PC-3 (cell line): ENCODE results near the gene SETBP1. TPM values are rescaled to one million over a fixed set of nuclear protein-coding genes. Genes with fewer than 3 reads are reported as not detected.

Experiments used
- ATAC-seq: fragments of 200-7000 bp; cut with Tn5 transposase; 2 replicates; pipeline ENCODE4 v1.9.1; 2020; ENCODE audit warnings: mild to moderate bottlenecking, moderate library complexity
- BruUV-seq: library from RNA; stranded (reverse); fragments of 400-500 nt; replicated peaks from 2 replicates; lab custom pipeline; 2021; lab: Mats Ljungman, UMichigan
- CTCF ChIA-PET: fragments of 300-600 bp; sonication (Branson Sonifier 250); formaldehyde crosslinking; loops from one replicate; lab custom pipeline; 2022; ENCODE audit warnings: antibody characterized with exemption; lab: Charles Lee
- POLR2A ChIA-PET: fragments of 300-600 bp; sonication (Branson Sonifier 250); formaldehyde crosslinking; loops from one replicate; lab custom pipeline; 2022; ENCODE audit warnings: antibody characterized with exemption; ENCODE audit not compliant: unreplicated experiment; lab: Charles Lee
- DNase-seq: peaks from one replicate; pipeline ENCODE4 v3.0.0-alpha.2; 2015
- H2AFZ ChIP-seq: fragments of 300-600 bp; sonication (generic); 2 replicates; pipeline ENCODE4 v1.6.0; 2016; ENCODE audit warnings: antibody characterized with exemption, low read length
- H3F3A ChIP-seq: fragments of 300-600 bp; sonication (generic); one replicate; pipeline ENCODE4 v1.6.0; 2017; ENCODE audit warnings: antibody characterized with exemption, low read length, control low read depth, mild to moderate bottlenecking; ENCODE audit not compliant: unreplicated experiment
- H3K27ac ChIP-seq: fragments of 300-600 bp; sonication (generic); 2 replicates; pipeline ENCODE4 v1.5.1; 2016; ENCODE audit warnings: mild to moderate bottlenecking, low read length
- H3K27me3 ChIP-seq: fragments of 300-600 bp; sonication (generic); 2 replicates; pipeline ENCODE4 v1.6.1; 2016; ENCODE audit warnings: low read length, mixed read lengths
- H3K36me3 ChIP-seq: fragments of 300-600 bp; sonication (generic); 2 replicates; pipeline ENCODE4 v1.6.1; 2016; ENCODE audit warnings: low read depth, mixed run types, low read length, mixed read lengths
- H3K4me1 ChIP-seq: fragments of 300-600 bp; sonication (generic); 2 replicates; pipeline ENCODE4 v1.5.1; 2016; ENCODE audit warnings: low read length; ENCODE audit not compliant: insufficient read depth
- H3K4me2 ChIP-seq: fragments of 300-600 bp; sonication (generic); 2 replicates; pipeline ENCODE4 v1.6.0; 2016; ENCODE audit warnings: low read length
- H3K4me3 ChIP-seq: fragments of 300-600 bp; sonication (generic); 2 replicates; pipeline ENCODE4 v1.5.1; 2016; ENCODE audit warnings: mild to moderate bottlenecking, low read length, mixed read lengths
- H3K79me2 ChIP-seq: fragments of 300-600 bp; sonication (generic); 2 replicates; pipeline ENCODE4 v1.6.1; 2017; ENCODE audit warnings: low read length, mixed read lengths
- H3K9ac ChIP-seq: fragments of 300-600 bp; sonication (generic); 2 replicates; pipeline ENCODE4 v1.6.0; 2016; ENCODE audit warnings: mild to moderate bottlenecking, low read length
- H3K9me2 ChIP-seq: fragments of 300-600 bp; sonication (generic); replicated peaks from 2 replicates; pipeline ENCODE4 v1.6.1; 2016; ENCODE audit warnings: mixed run types, low read length, mixed read lengths
- H3K9me3 ChIP-seq: fragments of 300-600 bp; sonication (generic); 2 replicates; pipeline ENCODE4 v1.6.1; 2016; ENCODE audit warnings: low read length, mixed read lengths
- H4K20me1 ChIP-seq: fragments of 300-600 bp; sonication (generic); 2 replicates; pipeline ENCODE4 v1.6.1; 2016; ENCODE audit warnings: low read length, mixed read lengths
- EZH2 ChIP-seq: fragments of 300-600 bp; sonication (generic); IDR thresholded peaks from one replicate; pipeline ENCODE4 v1.6.1; 2017; ENCODE audit warnings: antibody characterized with exemption, mild to moderate bottlenecking, low read length; ENCODE audit not compliant: unreplicated experiment
- EZH2phosphoT487 ChIP-seq: fragments of 300-600 bp; sonication (generic); IDR thresholded peaks from 2 replicates; pipeline ENCODE4 v1.6.1; 2018; ENCODE audit warnings: mild to moderate bottlenecking, antibody characterized with exemption, low read length, borderline replicate concordance
- intact Hi-C: fragments of 100-400 bp; cut with micrococcal nuclease; formaldehyde crosslinking; loops from 2 replicates; pipeline ENCODE4 v1.9.0; 2023
- total RNA-seq: library from RNA; depleted of rRNA; stranded (reverse); fragments of >200 nt; gene quantifications from 2 replicates; pipeline ENCODE4 v1.2.3, GENCODE V29; 2014
- TF ChIP-seq, protein P1 (sequence below): fragments of 300-600 bp; sonication (generic); conservative IDR thresholded peaks from 2 replicates; pipeline ENCODE4 v1.5.1; 2017; ENCODE audit warnings: antibody characterized with exemption, low read depth, mild to moderate bottlenecking, low read length

The SETBP1 gene
- total RNA-seq, 1 experiment from 2014 or later: 2.3 TPM

DNA sequence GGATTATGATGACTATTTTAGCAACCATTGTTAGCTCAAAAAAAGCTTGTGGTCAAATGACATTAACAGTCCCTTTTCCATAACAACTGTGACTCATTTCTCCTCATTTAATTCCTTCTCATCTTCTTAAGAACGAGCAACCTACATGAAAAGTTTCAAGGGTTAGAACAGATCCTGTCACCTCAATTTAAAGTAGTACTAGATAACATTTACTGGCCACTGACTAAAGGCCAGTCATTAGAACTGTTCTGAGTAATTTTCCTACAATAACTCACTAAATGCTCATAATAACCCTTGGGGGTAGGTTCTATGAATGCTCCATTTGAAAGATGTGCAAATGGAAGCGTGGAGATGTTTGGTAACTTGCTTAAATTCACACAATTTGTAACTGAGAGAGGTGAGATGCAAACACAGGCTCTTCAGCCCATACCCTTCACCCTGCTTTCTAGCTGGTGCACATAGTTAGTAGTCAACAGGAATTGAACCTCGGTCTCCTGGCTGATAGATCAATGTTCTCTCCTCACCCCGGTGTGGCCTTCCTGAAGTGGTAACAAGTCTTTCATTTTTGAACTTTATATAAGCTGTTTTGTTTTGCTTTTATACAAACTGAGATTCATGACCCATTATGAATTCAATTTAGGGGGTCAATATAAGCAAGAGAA, 212.5 kb downstream of the SETBP1 start:
- CTCF ChIA-PET: no interaction called here
- TF ChIP-seq EZH2: no peak
- TF ChIP-seq EZH2phosphoT487: no peak
- TF ChIP-seq, protein P1, sequence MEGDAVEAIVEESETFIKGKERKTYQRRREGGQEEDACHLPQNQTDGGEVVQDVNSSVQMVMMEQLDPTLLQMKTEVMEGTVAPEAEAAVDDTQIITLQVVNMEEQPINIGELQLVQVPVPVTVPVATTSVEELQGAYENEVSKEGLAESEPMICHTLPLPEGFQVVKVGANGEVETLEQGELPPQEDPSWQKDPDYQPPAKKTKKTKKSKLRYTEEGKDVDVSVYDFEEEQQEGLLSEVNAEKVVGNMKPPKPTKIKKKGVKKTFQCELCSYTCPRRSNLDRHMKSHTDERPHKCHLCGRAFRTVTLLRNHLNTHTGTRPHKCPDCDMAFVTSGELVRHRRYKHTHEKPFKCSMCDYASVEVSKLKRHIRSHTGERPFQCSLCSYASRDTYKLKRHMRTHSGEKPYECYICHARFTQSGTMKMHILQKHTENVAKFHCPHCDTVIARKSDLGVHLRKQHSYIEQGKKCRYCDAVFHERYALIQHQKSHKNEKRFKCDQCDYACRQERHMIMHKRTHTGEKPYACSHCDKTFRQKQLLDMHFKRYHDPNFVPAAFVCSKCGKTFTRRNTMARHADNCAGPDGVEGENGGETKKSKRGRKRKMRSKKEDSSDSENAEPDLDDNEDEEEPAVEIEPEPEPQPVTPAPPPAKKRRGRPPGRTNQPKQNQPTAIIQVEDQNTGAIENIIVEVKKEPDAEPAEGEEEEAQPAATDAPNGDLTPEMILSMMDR: no peak
- H3K36me3 ChIP-seq: no peaks in the 10 kb centered on the region

DNA sequence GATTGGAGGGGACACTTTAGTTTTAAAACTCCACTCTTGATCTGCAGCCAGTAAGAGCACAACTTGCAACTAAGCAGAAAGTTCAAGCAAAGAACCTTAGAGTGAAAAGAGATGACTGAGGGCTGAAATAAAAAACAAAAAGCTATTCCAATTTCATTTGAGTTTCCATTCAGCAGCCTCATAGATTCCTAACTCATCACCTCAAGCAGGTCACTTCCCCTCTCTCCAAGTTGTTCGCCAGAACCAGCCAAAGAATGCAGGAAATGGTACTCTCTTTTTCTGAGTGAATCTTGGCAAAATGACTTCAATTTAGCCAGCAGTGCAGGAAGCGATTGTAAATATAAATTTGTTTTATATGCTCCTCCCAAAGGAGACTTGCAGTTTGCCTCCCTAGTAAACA, 213.3 kb downstream of the SETBP1 start:
- ChIA-PET POLR2A (no interaction called here), CTCF (no interaction called here)
- Histone ChIP-seq H2AFZ (no peak overlapping the region), H3K36me3 (no peaks in the 10 kb centered on the region), H3K27ac (no peak overlapping the region), H3K9me3 (no peaks in the 10 kb centered on the region), H3K4me3 (no peak overlapping the region), H3K9ac (no peak overlapping the region), H3K9me2 (no peaks in the 10 kb centered on the region), H3K4me2 (no peak overlapping the region), H4K20me1 (no peaks in the 10 kb centered on the region), H3K4me1 (no peaks in the 10 kb centered on the region), H3F3A (no peaks in the 10 kb centered on the region), H3K79me2 (no peaks in the 10 kb centered on the region), H3K27me3 (no peaks in the 10 kb centered on the region)
- intact Hi-C loops: loop anchor here (1.0 to 10.0 kb wide), 6 partner anchors 72 to 1269 kb away; no protein-coding TSS in a partner anchor
- BruUV-seq: no TSS peak
- TF ChIP-seq, protein P1: no peak
- TF ChIP-seq EZH2 (no peak), EZH2phosphoT487 (no peak)
- peak; percentile 22 for DNase-seq
- peak; percentile 70 for ATAC-seq

More for the DNA sequence above, 212.5 kb downstream of the SETBP1 start:
- no peaks in the 10 kb centered on the region for H3K9me3 ChIP-seq
- H3K27ac ChIP-seq: no peak overlapping the region
- H4K20me1 ChIP-seq: no peaks in the 10 kb centered on the region
- H3K79me2 ChIP-seq: no peaks in the 10 kb centered on the region
- H3K4me3 ChIP-seq: no peak overlapping the region
- no peaks in the 10 kb centered on the region for H3K4me1 ChIP-seq
- no peaks in the 10 kb centered on the region for H3F3A ChIP-seq
- no peak overlapping the region for H3K9ac ChIP-seq
- H3K9me2 ChIP-seq: no peaks in the 10 kb centered on the region
- no peak for DNase-seq
- no peak overlapping the region for H2AFZ ChIP-seq
- no TSS peak for BruUV-seq
- no peak for ATAC-seq
- intact Hi-C loops: loop anchor here (10.0 kb wide), 4 partner anchors 288 to 1268 kb away; no protein-coding TSS in a partner anchor
- H3K27me3 ChIP-seq: no peaks in the 10 kb centered on the region
- POLR2A ChIA-PET: no interaction called here
- H3K4me2 ChIP-seq: no peak overlapping the region

DNA sequence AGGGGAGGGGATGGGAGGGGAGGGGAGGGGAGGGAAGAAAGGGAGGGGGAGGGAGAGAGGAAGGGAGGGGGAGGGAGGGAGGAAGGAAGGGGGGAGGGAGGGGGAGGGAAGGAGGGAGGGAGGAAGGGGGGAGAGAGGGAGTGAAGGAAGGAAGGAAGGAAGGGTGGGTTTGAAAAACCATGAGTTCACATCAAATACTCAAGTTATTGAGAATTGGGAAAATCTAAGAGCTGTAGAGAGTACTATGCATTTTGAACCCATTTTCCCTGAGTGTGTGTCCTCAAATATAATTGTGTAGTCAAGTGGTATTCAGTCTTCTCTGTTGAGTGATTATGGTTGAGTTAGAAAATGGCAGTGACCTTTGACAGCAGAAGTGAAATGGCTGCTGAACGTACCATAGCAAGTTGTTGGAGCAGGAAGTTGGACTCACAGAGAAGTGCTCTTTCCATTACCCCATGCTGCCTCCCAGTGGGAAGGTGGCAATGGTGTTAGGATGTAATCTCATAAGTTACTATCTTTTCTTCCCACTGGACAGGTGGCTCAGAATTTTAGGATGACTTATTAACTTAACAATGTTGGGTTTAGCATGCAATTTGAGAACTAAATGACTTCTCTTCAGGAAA, 214.6 kb downstream of the SETBP1 start:
- Histone ChIP-seq H3K9me2 (no peaks in the 10 kb centered on the region), H3K4me1 (0 out of 2 replicates have a peak, but pooled peaks cover under 1% of the 10 kb centered on the region), H3K79me2 (no peaks in the 10 kb centered on the region), H3F3A (no peaks in the 10 kb centered on the region), H3K36me3 (no peaks in the 10 kb centered on the region), H3K27ac (no peak overlapping the region), H3K9me3 (no peaks in the 10 kb centered on the region), H3K4me3 (no peak overlapping the region), H3K27me3 (no peaks in the 10 kb centered on the region), H2AFZ (no peak overlapping the region), H4K20me1 (no peaks in the 10 kb centered on the region), H3K9ac (no peak overlapping the region), H3K4me2 (no peak overlapping the region)
- BruUV-seq: no TSS peak
- intact Hi-C loops: loop anchor here (1.0 to 10.0 kb wide), 8 partner anchors 216 to 1270 kb away; no protein-coding TSS in a partner anchor
- ATAC-seq: peak; percentile 84
- TF ChIP-seq, protein P1: peak; percentile 57
- TF ChIP-seq EZH2: no peak
- POLR2A ChIA-PET: no interaction called here
- DNase-seq: peak; percentile 66
- CTCF ChIA-PET: interaction anchor here (0.6 kb wide), 3 partner anchors 212 to 323 kb away, joined by 3 to 4 read pairs (median 3); partner anchors contain the start of gene SETBP1
